ENCODE measurements around the gene SAMD1. TPM values are rescaled to one million over a fixed set of nuclear protein-coding genes. Genes with fewer than 3 reads are reported as not detected.
A peak's percentile ranks its signal among the peaks of the same experiment; 100 is the strongest.

SAMD1 gene
- total and polyA plus RNA-seq, 9 of the 15 experiments (the other 6 are each of a cell fraction or from before 2014, with no cell fraction given): 2.9 to 96.0 (median 43.5) TPM

- TF ChIP-seq ZNF592 (IDR thresholded peaks at IDR 0.05): peak; percentile 55; the same call in 1 of the 2 replicates
- TF ChIP-seq, protein P1, sequence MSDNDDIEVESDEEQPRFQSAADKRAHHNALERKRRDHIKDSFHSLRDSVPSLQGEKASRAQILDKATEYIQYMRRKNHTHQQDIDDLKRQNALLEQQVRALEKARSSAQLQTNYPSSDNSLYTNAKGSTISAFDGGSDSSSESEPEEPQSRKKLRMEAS (CRISPR knock-in tag; IDR thresholded peaks at IDR 0.05): peak; percentile 42
- TF ChIP-seq, protein P2, sequence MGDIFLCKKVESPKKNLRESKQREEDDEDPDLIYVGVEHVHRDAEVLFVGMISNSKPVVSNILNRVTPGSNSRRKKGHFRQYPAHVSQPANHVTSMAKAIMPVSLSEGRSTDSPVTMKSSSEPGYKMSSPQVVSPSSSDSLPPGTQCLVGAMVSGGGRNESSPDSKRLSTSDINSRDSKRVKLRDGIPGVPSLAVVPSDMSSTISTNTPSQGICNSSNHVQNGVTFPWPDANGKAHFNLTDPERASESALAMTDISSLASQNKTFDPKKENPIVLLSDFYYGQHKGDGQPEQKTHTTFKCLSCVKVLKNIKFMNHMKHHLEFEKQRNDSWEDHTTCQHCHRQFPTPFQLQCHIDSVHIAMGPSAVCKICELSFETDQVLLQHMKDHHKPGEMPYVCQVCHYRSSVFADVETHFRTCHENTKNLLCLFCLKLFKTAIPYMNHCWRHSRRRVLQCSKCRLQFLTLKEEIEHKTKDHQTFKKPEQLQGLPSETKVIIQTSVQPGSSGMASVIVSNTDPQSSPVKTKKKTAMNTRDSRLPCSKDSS (IDR thresholded peaks at IDR 0.05; ENCODE audit: low read depth, partially characterized antibody): no peak
- TF ChIP-seq SAP30 (IDR thresholded peaks at IDR 0.05; ENCODE audit: borderline replicate concordance, insufficient read depth, low read depth, low read length, poor library complexity, severe bottlenecking): peak; percentile 41
- TF ChIP-seq RCOR1 (IDR thresholded peaks at IDR 0.05; ENCODE audit: borderline replicate concordance in 1 of 2, low read depth in 2 of 2, low read length in 2 of 2): peak in 1 of 2 experiments; percentile 2; a peak in 1 of 4 replicates
- no peak for TF ChIP-seq KLF13 (tag; IDR thresholded peaks at IDR 0.05; ENCODE audit: borderline replicate concordance, low read depth)
- no peak for TF ChIP-seq NFIC (IDR thresholded peaks at IDR 0.05)
- TF ChIP-seq FOXJ3 (CRISPR knock-in tag; IDR thresholded peaks at IDR 0.05): no peak
- no peak for TF ChIP-seq MTF1 (CRISPR knock-in tag; IDR thresholded peaks at IDR 0.05; ENCODE audit: borderline replicate concordance)
- no peak for TF ChIP-seq NFXL1 (CRISPR knock-in tag; IDR thresholded peaks at IDR 0.05)
- no peak for TF ChIP-seq ZBED1 (IDR thresholded peaks at IDR 0.05)
- no peak for TF ChIP-seq MED1 (CRISPR knock-in tag; IDR thresholded peaks at IDR 0.05; ENCODE audit: borderline replicate concordance)
- TF ChIP-seq, protein P3, sequence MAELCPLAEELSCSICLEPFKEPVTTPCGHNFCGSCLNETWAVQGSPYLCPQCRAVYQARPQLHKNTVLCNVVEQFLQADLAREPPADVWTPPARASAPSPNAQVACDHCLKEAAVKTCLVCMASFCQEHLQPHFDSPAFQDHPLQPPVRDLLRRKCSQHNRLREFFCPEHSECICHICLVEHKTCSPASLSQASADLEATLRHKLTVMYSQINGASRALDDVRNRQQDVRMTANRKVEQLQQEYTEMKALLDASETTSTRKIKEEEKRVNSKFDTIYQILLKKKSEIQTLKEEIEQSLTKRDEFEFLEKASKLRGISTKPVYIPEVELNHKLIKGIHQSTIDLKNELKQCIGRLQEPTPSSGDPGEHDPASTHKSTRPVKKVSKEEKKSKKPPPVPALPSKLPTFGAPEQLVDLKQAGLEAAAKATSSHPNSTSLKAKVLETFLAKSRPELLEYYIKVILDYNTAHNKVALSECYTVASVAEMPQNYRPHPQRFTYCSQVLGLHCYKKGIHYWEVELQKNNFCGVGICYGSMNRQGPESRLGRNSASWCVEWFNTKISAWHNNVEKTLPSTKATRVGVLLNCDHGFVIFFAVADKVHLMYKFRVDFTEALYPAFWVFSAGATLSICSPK (IDR thresholded peaks at IDR 0.05; ENCODE audit: borderline replicate concordance): no peak
- TF ChIP-seq USF1 (CRISPR knock-in tag; IDR thresholded peaks at IDR 0.05): no peak
- TF ChIP-seq ZNF766 (CRISPR knock-in tag; conservative IDR thresholded peaks at IDR 0.05): no peak; the same call in 1 of the 2 replicates
- TF ChIP-seq PHF8 (IDR thresholded peaks at IDR 0.05; ENCODE audit: borderline replicate concordance, low read length): peak; percentile 52; the same call in 1 of the 2 replicates
- no peak for TF ChIP-seq ZNF707 (CRISPR knock-in tag; conservative IDR thresholded peaks at IDR 0.05)
- peak; percentile 70 for TF ChIP-seq POLR2G (IDR thresholded peaks at IDR 0.05; ENCODE audit: low read depth, low read length)
Measured at GRCh38 chr19:14073261-14073924, 17.2 kb downstream of the SAMD1 start (continued).
